Mesenteric fat pad (tissue), 1 donor: ENCODE results near the gene SLFN14. TPM values are rescaled to one million over a fixed set of nuclear protein-coding genes. Genes with fewer than 3 reads are reported as not detected.
"Not testable (repeated sequence)": the region's sequence is repeated elsewhere in the genome, so short reads cannot be mapped to it uniquely, and the experiment has no call there.

Experiments
- DNase-seq: peaks from one replicate; pipeline ENCODE4 v3.0.0-alpha.2; 2020; ENCODE audit warnings: low spot score
- long read RNA-seq: library from polyadenylated mRNA; unstranded; transcript quantifications from one replicate; pipeline ENCODE4 v2.0.0, GENCODE V29; 2020
- total RNA-seq: library from RNA; stranded (reverse); fragmentation: NEBNext Ultra II Directional; extraction: Animal tissue kit (Norgen Biotek cat#: 25700); gene quantifications from one replicate; pipeline ENCODE4 v1.2.1, GENCODE V29; 2021
- donor health status: DM: yes; HTN: yes; CAD: no.

The SLFN14 gene
- not detected for total RNA-seq
- long read RNA-seq = 0 reads

DNA sequence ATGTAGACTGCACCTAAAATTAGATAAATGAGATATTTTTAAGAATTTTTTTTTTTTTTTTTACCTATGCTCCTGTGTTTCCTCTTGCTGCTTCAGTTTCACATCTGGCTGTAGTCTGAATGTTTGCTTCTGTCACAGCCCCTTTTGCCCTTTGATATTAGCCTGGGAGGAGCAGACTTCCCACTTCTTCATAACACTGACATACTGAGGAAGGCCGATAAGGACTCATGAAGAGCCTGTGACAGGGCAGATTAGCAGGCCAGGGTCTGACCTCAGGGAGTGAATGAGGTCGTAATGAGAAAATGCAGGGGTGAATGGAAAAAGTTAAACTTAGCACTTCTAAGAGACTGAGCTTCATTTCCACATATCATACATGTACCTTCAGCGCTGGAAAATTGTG is at the start of gene SLFN14:
SLFN14 (minus strand) TSS at position 117 of the 400 bp plus-strand sequence. CDS start 2,757 bp downstream, outside the sequence.
- no peak for DNase-seq

DNA sequence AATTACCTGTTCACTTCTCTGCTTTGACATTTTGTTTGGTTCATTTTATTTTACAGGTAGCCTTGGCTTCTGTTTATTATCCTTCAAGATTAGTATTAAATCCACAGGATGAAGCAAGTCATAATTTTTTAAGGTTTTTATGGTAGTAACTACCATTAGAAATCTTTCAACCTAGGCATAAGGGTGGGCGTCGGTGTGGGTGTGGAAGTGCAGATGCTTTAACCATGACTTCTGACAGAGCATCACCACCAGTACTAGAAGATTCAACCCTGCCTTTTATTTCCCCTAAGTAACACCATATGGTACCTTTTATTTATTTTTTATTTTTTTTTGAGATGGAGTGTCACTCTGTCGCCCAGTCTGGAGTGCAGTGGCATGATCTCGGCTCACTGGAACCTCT is 49.2 kb upstream of the SLFN14 start:
- no peak for DNase-seq

DNA sequence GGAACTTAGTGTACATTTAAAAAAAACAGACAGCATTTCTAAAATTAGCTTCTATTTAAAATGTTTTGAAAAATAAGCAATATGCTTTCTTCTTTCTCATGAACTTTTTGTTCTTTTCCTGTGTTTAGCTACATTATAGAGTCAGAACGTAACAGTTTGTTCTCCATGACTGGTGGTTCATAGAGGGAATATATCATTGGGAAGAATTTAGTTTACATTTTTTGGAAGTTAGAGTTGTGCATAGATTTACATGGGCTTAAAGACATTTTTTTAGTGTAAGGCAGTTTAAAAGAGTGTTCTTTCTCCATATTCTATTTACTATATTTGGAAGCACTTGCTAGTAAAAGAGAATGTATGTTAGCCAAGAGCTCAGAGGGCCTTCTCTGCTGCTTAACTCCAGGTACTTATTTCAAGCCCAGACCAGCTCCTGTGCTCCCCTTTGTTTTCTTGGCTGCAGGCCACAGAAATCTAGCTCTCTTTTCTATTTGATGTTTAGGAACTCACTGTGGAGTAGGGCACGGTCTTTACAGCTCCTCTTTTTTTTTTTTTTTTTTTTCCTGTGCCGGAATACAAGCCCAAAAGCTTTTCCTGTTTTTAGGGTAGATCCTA is 46.7 kb upstream of the SLFN14 start:
- no peak for DNase-seq

DNA sequence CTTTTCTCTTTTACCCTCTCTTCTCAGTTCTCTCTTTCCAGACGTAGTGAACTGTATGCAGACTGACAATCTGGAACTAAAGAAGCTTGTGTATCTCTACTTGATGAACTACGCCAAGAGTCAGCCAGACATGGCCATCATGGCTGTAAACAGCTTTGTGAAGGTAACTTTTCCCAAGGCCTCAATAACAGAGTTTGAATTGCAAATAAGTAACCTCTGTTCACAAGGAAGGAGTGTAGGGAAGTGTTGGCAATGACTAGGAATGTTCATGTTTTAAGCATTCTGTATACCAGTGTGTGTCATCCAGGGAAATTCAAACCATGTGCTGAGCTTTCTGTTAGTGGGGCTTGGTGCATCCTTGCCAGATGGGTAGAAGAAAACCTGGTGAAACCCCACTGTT is 45.1 kb upstream of the SLFN14 start:
- DNase-seq = no peak

DNA sequence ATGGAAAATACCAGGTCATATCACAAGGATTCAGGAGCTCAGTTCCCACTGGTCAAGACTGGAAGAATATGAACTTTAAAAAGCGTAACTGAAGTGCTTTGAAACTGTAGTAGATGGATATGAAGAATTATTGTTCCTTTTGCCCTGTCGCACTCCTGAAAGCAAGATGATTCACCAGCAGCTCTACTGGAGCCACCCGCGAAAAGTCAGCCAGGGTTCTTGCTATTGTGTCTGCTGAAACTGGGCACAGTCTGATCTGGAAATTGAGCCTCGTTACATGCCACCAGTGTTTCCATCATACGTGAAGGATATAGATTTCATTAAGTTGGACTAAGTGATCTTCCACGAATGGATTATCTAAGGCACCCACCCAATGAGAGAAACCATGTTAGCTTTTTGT is 43.1 kb upstream of the SLFN14 start:
- no peak for DNase-seq

DNA sequence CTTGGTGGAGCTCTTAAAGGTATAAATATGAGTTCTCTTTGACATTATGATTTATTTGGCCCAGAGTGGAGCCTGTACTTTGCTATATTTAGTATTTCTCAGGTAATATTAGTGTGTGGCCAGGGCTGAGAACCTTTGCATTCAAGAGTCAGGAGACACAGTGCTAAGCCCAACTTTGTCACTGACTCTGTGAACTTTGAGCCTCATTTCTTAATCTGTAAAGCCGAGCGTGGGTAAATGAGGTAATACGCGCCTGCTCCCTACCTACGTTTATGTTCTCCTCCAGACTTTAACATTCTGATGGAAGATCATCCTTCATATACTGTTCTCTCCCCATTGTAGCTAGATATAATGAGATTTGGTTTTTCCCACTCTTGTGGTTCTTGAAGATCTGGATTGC is 37.0 kb upstream of the SLFN14 start:
- no peak for DNase-seq

DNA sequence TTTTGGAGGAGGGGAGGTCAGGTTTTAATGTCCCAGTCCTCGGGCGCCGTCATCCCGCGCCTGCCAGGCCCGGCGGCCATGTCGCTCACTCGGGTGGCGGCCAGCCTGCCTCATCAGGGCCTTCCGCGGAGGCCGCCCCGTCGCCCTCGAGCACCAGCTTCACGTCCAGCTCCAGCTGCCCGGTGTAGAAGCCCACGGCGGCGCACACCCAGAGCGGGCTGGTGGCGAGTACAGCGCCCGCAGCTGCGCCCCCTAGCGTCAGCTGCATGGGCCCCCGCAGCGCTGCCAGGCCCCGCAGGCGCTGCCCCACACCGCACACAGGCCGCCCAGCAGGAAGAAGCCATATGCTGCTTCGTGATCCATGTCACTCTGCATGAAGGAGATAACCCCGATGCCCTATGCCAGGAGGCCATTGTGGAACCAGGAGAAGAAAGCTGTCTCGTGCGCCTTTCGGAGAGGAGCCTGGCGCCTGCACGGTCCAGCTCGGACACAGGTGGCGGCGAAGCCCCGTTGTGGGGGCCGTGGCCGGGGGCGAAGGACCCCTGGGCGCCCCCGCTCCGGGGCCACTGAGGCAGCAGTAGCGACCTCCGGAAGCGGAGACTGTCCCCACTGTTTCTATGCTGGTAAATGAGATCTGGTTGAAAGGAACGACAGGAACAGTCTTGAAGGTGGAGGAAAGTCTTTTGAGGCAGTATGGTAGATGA is 36.1 kb upstream of the SLFN14 start:
- no peak for DNase-seq

DNA sequence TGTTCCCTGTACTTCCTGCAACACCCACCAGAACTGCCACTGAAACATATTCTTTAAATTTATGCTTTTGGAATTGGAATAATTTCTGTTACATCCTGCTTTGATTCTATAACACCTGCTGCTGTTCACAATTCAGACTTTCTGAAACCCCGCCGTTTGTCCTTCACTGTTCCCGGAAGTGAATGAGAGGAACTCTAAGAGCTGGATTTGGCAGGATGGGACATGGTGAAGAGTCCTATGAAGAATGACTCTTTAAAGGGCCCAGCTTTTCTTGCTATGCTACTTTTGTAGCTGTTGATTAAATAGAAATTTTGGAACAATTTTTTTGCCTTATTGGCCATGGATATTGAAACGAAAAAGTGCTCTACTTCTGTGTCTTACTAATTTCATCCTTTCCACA is 35.5 kb upstream of the SLFN14 start:
- DNase-seq = no peak

DNA sequence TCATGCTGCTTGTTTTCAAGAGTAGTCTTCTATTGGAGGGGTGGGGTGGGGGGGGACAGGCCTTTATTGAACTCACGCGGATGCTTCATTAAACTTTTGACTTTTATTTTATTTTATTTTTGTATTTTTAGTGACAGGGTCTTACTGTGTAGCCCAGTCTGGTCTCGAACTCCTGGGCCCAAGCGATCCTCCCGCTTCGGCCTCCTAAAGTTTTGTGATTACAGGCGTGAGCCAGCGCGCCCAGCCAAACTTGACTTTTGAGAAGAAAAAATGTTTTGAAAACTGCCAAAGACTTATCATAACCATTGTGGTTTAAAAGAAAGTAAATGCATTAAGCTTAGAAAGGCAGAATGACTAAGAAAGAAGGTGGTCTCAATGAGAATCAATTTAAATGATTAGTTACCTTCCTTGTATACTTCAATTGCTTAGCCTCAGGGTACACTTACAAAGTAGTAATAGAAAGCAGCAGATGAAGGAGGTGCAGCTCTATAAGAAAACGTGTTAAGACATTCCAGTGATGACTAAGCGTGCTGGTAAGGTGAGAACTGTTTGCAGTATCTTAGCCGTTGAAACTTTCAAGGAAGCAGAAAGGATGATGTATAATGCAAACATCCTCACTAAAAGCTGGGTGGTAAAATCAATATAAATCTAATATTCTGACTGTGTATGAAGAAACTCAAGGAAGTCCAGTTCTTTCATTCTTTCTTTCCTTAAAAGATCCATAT is 27.7 kb upstream of the SLFN14 start:
- DNase-seq = no peak

DNA sequence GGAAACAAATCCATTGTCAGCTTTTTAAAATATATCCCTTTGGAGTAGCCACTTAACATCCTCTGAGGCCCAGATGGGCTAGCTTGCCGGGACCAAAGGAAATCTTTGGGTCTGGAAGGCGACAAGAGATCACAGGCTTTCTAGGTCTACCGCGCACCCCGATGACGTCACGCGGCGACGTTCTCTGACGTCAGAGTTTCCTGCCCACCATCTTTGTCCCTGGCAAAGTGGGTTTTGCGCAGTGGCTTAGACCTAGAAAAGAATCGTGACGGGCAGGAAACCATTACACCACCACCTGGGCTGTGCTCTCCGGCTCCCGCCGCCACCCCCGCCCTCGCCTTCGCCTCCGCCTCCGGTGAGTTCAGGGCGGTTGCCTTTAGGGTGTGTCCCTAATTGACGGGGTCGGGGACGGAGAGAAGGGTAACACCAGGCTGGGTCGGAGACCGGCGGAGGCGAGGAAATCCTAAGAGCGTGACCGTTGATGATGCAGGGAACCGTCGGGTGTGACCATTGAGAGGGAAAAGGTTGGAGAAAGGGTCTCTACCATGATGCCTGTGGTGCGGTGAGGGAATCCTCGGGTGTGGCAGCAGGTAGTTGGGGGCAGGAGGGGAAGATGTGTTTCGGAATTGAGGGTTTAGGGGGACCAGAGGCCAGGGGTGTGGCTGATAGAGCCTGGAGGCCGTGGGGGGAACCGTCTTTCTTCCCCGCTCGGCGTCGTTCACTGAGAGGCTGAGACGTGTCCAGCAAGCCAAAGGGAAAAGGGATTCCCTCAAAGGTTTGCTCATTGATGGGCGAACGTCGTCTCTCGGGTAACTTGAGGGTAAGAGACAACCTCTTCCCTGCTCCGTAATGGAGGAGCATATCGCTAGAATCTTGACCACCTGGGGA is 26.7 kb upstream of the SLFN14 start, which contains the start of gene AP2B1:
AP2B1 (plus strand) TSS at position 249 of the 888 bp plus-strand sequence. CDS start 6,709 bp downstream, outside the sequence.
- DNase-seq = peak; percentile 98

DNA sequence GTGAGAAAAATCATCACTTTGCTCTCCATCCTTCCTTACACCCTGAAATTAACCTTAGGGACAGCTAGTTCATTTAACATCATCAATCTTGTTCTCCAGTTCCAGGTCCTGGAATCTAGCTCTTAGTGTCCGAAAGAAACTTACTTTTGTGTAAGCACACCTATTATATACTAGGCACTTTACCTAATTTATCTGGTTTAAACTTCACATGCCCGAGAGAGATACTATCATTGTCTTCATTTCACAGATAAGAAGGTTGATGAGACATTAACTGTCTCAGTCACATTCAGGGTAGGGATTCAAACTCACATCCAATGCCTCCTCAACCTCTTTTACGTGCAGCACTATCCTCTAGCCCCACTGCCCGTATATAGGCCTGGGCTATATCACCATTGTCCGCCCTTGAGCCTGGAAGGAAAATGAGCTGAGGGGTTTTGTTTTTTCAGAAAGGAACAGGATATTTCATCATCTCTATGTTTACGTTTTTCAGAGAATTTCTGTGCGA is 26.0 kb upstream of the SLFN14 start:
- DNase-seq = no peak

DNA sequence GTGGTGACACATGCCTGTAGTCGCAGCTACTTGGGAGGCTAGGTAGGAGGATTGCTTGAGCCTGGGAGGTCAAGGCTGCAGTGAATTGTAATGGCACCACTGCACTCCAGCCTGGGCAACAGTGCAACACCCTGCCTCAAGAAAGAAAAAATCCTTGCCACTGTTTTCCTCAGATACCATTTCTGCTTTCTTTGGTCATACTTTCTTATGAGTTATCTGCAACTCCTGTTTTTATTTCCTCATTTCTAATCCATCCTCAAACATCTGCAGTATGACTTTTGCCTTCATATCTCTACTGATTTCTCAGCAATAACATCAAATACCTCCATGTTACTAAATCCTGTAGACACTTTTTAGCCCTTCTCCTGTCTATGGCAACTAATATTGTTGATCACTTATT is 23.4 kb upstream of the SLFN14 start:
- no peak for DNase-seq

DNA sequence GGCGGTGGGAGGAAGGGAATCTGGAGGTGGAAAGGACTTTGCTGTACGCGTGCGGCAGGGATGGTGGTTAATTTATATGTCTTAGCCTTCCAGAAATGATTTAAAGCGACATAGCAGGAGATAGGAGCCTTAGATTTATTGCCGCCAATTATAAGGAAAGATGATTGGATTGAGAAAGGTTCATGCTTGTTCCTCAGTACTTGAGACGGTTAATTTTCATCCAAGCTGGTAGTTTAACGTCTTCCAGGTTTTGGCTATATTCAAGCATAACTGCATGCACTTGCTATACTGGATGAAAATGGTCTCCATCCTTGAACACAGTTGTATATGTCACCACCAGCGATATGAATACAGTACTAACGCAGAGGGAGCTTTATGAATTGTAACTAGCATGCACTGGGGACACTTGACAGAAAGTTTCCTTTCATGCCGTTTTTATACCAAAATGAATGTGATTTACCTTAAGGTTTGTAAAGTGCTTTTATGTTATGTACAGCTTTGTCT is 18.4 kb upstream of the SLFN14 start:
- DNase-seq = no peak

DNA sequence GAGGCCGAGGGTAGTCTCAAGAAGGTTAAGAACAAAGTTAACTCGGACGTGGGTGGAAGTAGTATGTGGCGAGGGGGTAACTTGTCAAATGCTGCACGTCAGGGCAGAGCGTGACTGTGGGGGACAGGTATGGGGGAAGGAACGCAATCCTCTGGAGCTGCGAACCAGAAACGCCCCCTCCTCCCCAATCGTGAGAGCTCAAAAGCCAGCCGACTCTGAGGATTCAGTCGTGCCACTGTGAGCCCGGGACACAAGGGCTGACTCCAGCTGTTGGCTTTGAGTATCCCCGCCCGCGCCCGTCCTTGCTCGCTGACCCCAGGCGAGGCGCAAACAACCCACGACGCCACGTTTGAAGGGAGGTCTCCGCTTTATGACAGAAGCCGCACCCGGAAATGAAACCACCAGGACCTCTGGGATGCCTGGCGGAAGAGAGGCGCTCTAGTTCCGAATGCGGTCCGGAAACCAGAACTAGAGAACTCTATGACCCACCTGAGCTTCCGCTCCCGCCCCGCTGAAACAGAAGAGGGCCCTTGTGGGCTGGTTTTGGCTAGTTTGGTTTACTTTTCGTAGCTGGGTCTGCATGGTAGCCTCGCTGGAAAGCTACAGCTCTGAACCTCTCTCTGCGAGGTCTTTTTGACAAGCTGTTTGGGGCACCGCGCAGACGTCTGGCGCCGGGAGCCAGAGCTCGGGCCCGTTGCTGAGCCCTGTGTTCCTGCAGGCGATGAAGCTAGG is 17.7 kb upstream of the SLFN14 start, which contains the start of gene PEX12:
PEX12 (minus strand) TSS at position 375 of the 732 bp plus-strand sequence. CDS start 550 bp downstream, outside the sequence.
- DNase-seq = peak; percentile 93

DNA sequence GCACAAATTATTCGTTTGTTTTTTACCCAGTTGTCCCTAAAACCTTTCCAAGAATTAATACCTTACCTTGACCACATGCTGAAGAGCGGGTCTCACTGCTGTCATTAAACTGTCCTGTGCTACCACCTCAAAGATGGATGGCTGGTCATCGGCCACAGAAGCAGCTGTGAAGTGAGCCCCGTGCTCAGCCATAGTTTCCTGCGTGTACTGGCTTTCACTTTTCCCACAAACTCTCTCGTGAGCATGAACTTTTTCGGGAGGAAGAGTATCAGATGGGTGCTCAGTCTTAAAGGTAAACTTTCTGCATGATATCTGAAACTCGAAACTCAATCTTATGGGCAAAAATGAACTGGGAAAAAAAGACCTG is 17.2 kb upstream of the SLFN14 start:
- no peak for DNase-seq

DNA sequence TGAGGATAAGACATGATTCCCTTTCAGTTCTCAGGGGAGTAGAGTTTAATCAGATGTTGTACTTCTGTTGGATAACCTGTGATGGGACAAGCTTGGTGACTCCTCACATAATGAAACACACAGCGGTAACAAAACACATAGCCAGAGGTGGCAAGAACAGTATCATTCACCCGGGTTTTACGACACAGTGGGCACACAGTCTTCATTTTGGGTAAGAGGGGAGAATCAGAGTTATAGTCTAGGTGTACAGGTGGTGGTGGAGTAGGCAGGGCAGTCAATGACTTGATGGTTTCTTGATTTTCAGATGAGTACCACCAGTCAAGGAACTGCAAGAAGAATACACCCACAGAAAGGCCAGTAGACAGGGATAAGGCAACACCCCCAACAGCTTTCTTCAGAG is 15.1 kb upstream of the SLFN14 start:
- no peak for DNase-seq

DNA sequence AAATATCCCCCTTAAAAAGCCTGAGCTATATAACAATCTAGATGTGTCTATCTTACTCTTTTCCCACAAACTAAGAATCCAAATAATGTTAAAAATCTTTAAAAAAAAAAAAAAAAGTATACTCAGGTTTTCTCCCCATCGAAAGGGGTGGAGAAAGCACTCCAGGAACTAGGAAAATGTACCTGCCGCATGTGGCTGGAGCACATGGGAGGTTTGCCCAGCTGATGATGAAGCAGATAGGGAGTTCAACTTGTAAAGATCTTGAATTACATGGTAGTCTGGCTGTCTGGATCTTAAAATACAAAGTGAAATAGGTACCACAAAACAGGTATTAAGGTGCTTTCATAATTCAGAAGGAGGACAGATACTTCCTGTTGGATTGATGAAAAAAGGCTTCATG is 8.8 kb upstream of the SLFN14 start:
- DNase-seq = no peak

DNA sequence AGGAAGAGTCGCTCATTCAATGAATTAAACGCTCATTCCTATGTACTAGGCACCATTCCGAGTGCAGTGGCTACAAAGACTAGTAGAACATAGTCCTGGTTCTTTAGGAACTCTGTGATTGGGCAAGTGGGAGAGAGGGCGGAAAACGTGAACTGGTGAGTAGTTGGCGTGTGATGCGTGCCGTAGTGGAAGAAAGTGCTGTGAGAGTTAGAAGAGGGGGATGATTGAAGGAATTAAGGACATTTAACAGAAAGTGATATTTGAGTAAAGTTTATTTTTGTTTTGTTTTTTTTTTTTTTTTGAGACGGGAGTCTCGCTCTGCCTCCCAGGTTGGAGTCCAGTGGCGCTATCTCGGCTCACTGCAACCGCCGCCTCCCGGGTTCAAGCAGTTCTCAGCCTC is 7.9 kb upstream of the SLFN14 start:
- no peak for DNase-seq

DNA sequence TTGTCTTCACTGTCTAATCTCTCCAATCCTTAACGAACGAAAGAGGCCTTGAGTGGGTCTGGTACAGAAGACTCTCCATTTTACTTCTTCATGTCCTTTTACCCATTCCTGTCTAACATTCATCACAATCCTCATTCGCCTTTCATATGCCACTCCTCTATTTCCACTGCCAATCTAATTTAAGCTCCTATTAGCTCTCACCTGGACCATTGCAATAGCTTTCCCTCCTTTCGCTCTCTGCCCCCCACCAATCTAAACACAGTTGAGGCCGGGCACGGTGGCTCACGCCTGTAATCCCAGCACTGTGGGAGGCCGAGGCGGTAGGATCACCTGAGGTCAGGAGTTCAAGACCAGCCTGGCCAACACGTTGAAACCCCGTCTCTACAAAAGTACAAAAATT is 6.3 kb upstream of the SLFN14 start:
- no peak for DNase-seq

DNA sequence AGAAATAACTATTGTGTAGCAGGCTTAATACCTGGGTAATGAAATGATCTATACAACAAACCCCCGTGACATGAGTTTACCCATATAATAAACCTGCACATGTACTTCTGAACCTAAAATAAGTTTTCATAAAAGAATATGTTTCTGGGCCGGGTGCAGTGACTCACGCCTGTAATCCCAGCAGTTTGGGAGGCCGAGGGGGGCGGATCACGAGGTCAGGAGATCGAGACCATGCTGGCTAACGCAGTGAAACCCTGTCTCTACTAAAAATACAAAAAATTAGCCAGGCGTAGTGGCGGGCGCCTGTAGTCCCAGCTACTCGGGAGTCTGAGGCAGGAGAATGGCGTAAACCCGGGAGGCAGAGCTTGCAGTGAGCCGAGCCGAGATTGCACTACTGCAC is 2.6 kb upstream of the SLFN14 start:
- DNase-seq = not testable (repeated sequence)
